H9 (cell line): ENCODE results near the gene LDLRAD4. TPM values are rescaled to one million over a fixed set of nuclear protein-coding genes. Genes with fewer than 3 reads are reported as not detected.

Experiments used
- DNase-seq: peaks from one replicate; pipeline ENCODE4 v3.0.0-alpha.2; 2017
- H2AFZ ChIP-seq: one replicate; pipeline ENCODE4 v1.6.1; 2013; ENCODE audit warnings: mild to moderate bottlenecking, low read length, control low read depth, moderate library complexity
- H2AK5ac ChIP-seq: 2 replicates; pipeline ENCODE4 v1.6.1; 2013; ENCODE audit warnings: low read length, control low read depth, mixed read lengths; ENCODE audit not compliant: insufficient read length
- H2BK120ac ChIP-seq: one replicate; pipeline ENCODE4 v1.6.1; 2013; ENCODE audit warnings: low read depth, mild to moderate bottlenecking, low read length, control low read depth, inconsistent platforms; ENCODE audit not compliant: poor library complexity, severe bottlenecking
- H2BK12ac ChIP-seq: 2 replicates; pipeline ENCODE4 v1.6.1; 2013; ENCODE audit warnings: low read length, control low read depth, mixed read lengths, low read depth; ENCODE audit not compliant: insufficient read length
- H2BK15ac ChIP-seq: 2 replicates; pipeline ENCODE4 v1.6.1; 2013; ENCODE audit warnings: low read depth, low read length, control low read depth
- H2BK20ac ChIP-seq: one replicate; pipeline ENCODE4 v1.6.1; 2013; ENCODE audit warnings: low read depth, mild to moderate bottlenecking, low read length, control low read depth, inconsistent platforms; ENCODE audit not compliant: poor library complexity, severe bottlenecking
- H2BK5ac ChIP-seq: 2 replicates; pipeline ENCODE4 v1.6.1; 2013; ENCODE audit warnings: low read length, control low read depth, mixed read lengths; ENCODE audit not compliant: insufficient read length
- H3K14ac ChIP-seq: 2 replicates; pipeline ENCODE4 v1.6.1; 2013; ENCODE audit warnings: low read length, control low read depth; ENCODE audit not compliant: insufficient read depth
- H3K18ac ChIP-seq: 2 replicates; pipeline ENCODE4 v1.6.1; 2013; ENCODE audit warnings: low read depth, mild to moderate bottlenecking, mixed read lengths, low read length, control low read depth; ENCODE audit not compliant: insufficient read length
- H3K23ac ChIP-seq: 2 replicates; pipeline ENCODE4 v1.6.1; 2013; ENCODE audit warnings: low read length, control low read depth, mixed read lengths, low read depth; ENCODE audit not compliant: insufficient read length
- H3K23me2 ChIP-seq: 2 replicates; pipeline ENCODE4 v1.6.1; 2013; ENCODE audit warnings: low read depth, mild to moderate bottlenecking, mixed read lengths, low read length, control low read depth; ENCODE audit not compliant: insufficient read length, poor library complexity, severe bottlenecking
- H3K27ac ChIP-seq: 2 replicates; pipeline ENCODE4 v1.5.1; 2013; ENCODE audit warnings: low read length, control low read depth, mixed read lengths, low read depth; ENCODE audit not compliant: insufficient read length
- H3K27me3 ChIP-seq: 2 replicates; pipeline ENCODE4 v1.6.1; 2013; ENCODE audit warnings: low read length, control low read depth, inconsistent platforms; ENCODE audit not compliant: insufficient read depth
- H3K4ac ChIP-seq: 2 replicates; pipeline ENCODE4 v1.6.1; 2013; ENCODE audit warnings: low read depth, mild to moderate bottlenecking, control low read depth, inconsistent platforms, low read length, moderate library complexity
- H3K4me1 ChIP-seq: 2 replicates; pipeline ENCODE4 v1.6.1; 2013; ENCODE audit warnings: low read length, control low read depth, inconsistent platforms; ENCODE audit not compliant: insufficient read depth
- H3K4me2 ChIP-seq: 2 replicates; pipeline ENCODE4 v1.6.1; 2013; ENCODE audit warnings: low read length, control low read depth, mixed read lengths; ENCODE audit not compliant: insufficient read length, insufficient read depth
- H3K56ac ChIP-seq: 2 replicates; pipeline ENCODE4 v1.6.1; 2013; ENCODE audit warnings: low read depth, mild to moderate bottlenecking, mixed read lengths, low read length, control low read depth; ENCODE audit not compliant: insufficient read length
- H3K79me1 ChIP-seq: 2 replicates; pipeline ENCODE4 v1.6.1; 2013; ENCODE audit warnings: low read depth, mild to moderate bottlenecking, moderate library complexity, low read length, control low read depth, inconsistent platforms; ENCODE audit not compliant: insufficient read depth, poor library complexity, severe bottlenecking
- H3K79me2 ChIP-seq: 2 replicates; pipeline ENCODE4 v1.6.1; 2013; ENCODE audit warnings: low read length, control low read depth, inconsistent platforms; ENCODE audit not compliant: insufficient read depth
- H3K9ac ChIP-seq: 2 replicates; pipeline ENCODE4 v1.6.1; 2013; ENCODE audit warnings: low read length, control low read depth, mixed read lengths; ENCODE audit not compliant: insufficient read length; ENCODE audit errors: extremely low read depth
- H3K9me3 ChIP-seq: one replicate; pipeline ENCODE4 v1.6.1; 2013; ENCODE audit warnings: low read depth, low read length, inconsistent platforms; ENCODE audit not compliant: control insufficient read depth
- H3T11ph ChIP-seq: one replicate; pipeline ENCODE4 v1.6.1; 2013; ENCODE audit warnings: mild to moderate bottlenecking, low read length, control low read depth, inconsistent platforms
- H4K20me1 ChIP-seq: one replicate; pipeline ENCODE4 v1.6.1; 2013; ENCODE audit not compliant: control insufficient read depth, insufficient read length, insufficient read depth
- H4K5ac ChIP-seq: 2 replicates; pipeline ENCODE4 v1.6.1; 2013; ENCODE audit warnings: low read depth, mild to moderate bottlenecking, mixed read lengths, low read length, control low read depth; ENCODE audit not compliant: insufficient read length
- H4K8ac ChIP-seq: replicated peaks from 2 replicates; pipeline ENCODE4 v1.6.1; 2013; ENCODE audit warnings: low read length, control low read depth, mixed read lengths, low read depth; ENCODE audit not compliant: insufficient read length
- H4K91ac ChIP-seq: 2 replicates; pipeline ENCODE4 v1.6.1; 2013; ENCODE audit warnings: low read depth, mild to moderate bottlenecking, moderate library complexity, mixed read lengths, low read length, control low read depth; ENCODE audit not compliant: insufficient read length
- H3K27ac Mint-ChIP-seq, 3 experiments: 2 replicates in 2 of 3; 3 replicates in 1 of 3; pipeline ENCODE4 v1.8.0; 2020 to 2021; ENCODE audit warnings: mixed read lengths in 3 of 3, mild to moderate bottlenecking in 1 of 3, moderate library complexity in 1 of 3
- H3K27me3 Mint-ChIP-seq: 2 replicates; pipeline ENCODE4 v1.8.0; 2021; ENCODE audit warnings: low read depth, mild to moderate bottlenecking, moderate library complexity, mixed read lengths
- H3K36me3 Mint-ChIP-seq, 3 experiments: 2 replicates in 2 of 3; 3 replicates in 1 of 3; pipeline ENCODE4 v1.8.0; 2020 to 2021; ENCODE audit warnings: low read depth in 3 of 3, mixed read lengths in 3 of 3; ENCODE audit not compliant: insufficient read depth in 1 of 3
- H3K4me1 Mint-ChIP-seq, 2 experiments: 2 replicates each; pipeline ENCODE4 v1.8.0; 2020; ENCODE audit warnings: mixed read lengths in 2 of 2
- H3K4me3 Mint-ChIP-seq, 2 experiments: 2 replicates in 1 of 2; 3 replicates in 1 of 2; pipeline ENCODE4 v1.8.0; 2020 to 2021; ENCODE audit warnings: mild to moderate bottlenecking in 2 of 2, mixed read lengths in 2 of 2, moderate library complexity in 1 of 2
- H3K9me3 Mint-ChIP-seq, 2 experiments: 2 replicates in 1 of 2; 3 replicates in 1 of 2; pipeline ENCODE4 v1.8.0; 2020; ENCODE audit warnings: mild to moderate bottlenecking in 2 of 2, mixed read lengths in 2 of 2, moderate library complexity in 1 of 2
- CTCF ChIP-seq: fragments of 200-600 bp; sonication (generic); conservative IDR thresholded peaks from 3 replicates; pipeline ENCODE4 v1.8.0; 2021; ENCODE audit warnings: antibody characterized with exemption, mild to moderate bottlenecking
- WGBS: extraction: QIAGEN DNeasy Blood & Tissue Kit; methylation state at CpG from one replicate; pipeline ENCODE4 v1.1.7; 2013; ENCODE audit warnings: missing lambda C conversion rate, low lambda C conversion rate, mixed read lengths; ENCODE audit not compliant: insufficient read length; ENCODE audit errors: extremely low coverage; 5-methylcytosine and 5-hydroxymethylcytosine counted together
- total RNA-seq: library from RNA; stranded (reverse); gene quantifications from 2 replicates; pipeline ENCODE4 v1.2.1, GENCODE V29; 2021

The LDLRAD4 gene
- total RNA-seq, 1 experiment from 2014 or later = 3.9 TPM

- Histone ChIP-seq H2BK120ac (no peak overlapping the region), H3K56ac (no peak overlapping the region), H4K91ac (no peak overlapping the region), H3K9ac (no peak overlapping the region), H3K79me1 (no peaks in the 10 kb centered on the region), H2BK15ac (no peak overlapping the region), H3K18ac (no peak overlapping the region), H2AFZ (no peak overlapping the region), H3K23me2 (no peaks in the 10 kb centered on the region), H2BK20ac (no peak overlapping the region), H3K27ac (no peak overlapping the region), H3K4ac (no peak overlapping the region), H3K79me2 (no peaks in the 10 kb centered on the region), H2BK12ac (no peak overlapping the region), H3T11ph (no peak overlapping the region), H2AK5ac (no peak overlapping the region), H4K8ac (no peak overlapping the region), H3K23ac (no peak overlapping the region), H4K5ac (no peak overlapping the region), H3K9me3 (no peaks in the 10 kb centered on the region), H3K4me2 (no peak overlapping the region), H3K14ac (no peak overlapping the region), H3K27me3 (no peaks in the 10 kb centered on the region), H2BK5ac (no peak overlapping the region), H3K4me1 (peaks cover 2% of the 10 kb centered on the region; the same call in 1 of the 2 replicates), H4K20me1 (no peaks in the 10 kb centered on the region)
- Mint-ChIP-seq H3K27me3 (no peaks in the 10 kb centered on the region), H3K9me3 (peaks cover 3% of the 10 kb centered on the region in 2 experiments; a peak in 3 of 5 replicates), H3K4me1 (peaks cover 12 to 37% of the 10 kb centered on the region in 2 experiments), H3K4me3 (no peak overlapping the region), H3K27ac (no peak overlapping the region; a peak in 1 of 7 replicates), H3K36me3 (peaks cover 0 to 2% (median 0%) of the 10 kb centered on the region in 3 experiments; a peak in 2 of 7 replicates)
- no peak for TF ChIP-seq CTCF
- no CpG with 5 or more reads among the region's 3 CpGs for WGBS
- DNase-seq = no peak
Observed at GRCh38 chr18:13427354-13427753, 208.8 kb downstream of the LDLRAD4 start.
